Spleen (tissue), 7 donors: ENCODE results near the gene ADGRB2.

ENCODE experiments used
- CTCF ChIP-seq, 11 experiments: fragments of 200-600 bp in 7 of 11; fragments of 450-650 bp in 4 of 11; sonication (generic) in 4 of 11; IDR thresholded peaks in 8 of 11; conservative IDR thresholded peaks in 3 of 11; 1 replicate in 7 of 11; 2 replicates in 4 of 11; pipeline versions ENCODE4 v1.4.0 to v1.8.0; 2016 to 2021; ENCODE audit warnings: antibody characterized with exemption in 11 of 11, inconsistent platforms in 4 of 11, mild to moderate bottlenecking in 1 of 11
- POLR2A ChIP-seq, 3 donors: fragments of 450-650 bp; IDR thresholded peaks; one replicate each; pipeline ENCODE4 v1.5.1; 2017; ENCODE audit warnings: antibody characterized with exemption in 3 of 3, mild to moderate bottlenecking in 1 of 3
- POLR2AphosphoS5 ChIP-seq, 3 donors: sonication (generic); formaldehyde crosslinking; IDR thresholded peaks; one replicate each; pipeline ENCODE4 v1.5.1; 2017; ENCODE audit warnings: antibody characterized with exemption in 3 of 3
- donor health status: DM: no; HTN: no; CAD: no; lungs with moderate emphysema.
- donor health status: DM: no; HTN: no; CAD: no.
- donor health status: DM: no; HTN: no; CAD: no.

DNA sequence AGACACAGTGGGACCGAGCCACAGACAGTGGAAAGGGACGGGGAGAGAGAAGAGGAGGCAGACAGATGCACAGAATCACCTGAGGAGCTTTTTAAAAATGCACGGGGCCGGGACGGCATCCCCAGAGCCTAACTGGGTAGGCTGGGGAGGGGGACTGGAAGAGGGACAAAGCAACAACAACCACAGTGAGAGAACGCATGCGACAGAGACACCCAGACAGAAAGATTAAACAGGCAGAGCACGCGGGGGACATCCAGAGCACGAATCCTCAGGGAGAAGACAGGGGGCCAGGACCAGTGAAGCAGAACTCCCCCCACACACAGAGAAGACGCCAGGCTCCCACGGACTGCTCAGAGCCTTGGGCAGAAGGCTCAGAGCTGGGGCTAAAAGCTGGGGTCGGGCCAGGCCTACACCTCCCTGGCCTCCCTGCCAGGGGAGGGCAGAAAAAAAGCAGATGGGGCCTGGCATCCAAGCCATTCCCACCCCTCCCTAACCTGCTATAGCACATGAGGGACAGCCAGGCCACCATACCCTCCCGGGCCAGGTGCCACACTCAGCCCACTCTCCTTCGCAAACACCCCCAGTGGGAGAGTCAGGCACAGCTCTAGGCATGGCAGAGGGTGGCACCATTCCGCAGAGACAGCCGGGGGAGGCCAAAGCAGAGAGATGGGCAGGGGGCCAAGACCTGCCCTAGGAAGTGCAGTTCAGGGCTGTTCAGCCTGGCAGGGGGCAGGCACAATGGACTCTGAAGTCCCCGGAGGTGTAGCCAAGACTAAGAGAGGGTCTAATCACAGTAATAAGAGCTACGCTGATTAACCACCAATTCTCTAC is 30.5 kb downstream of the ADGRB2 start:
- TF ChIP-seq CTCF (IDR thresholded peaks at IDR 0.05 in 8 of 11, conservative IDR thresholded peaks at IDR 0.05 in 3 of 11) (no peak), POLR2AphosphoS5 (IDR thresholded peaks at IDR 0.05) (peak in 2 of 3 donors; percentile 22 to 31), POLR2A (IDR thresholded peaks at IDR 0.05) (no peak)
